Activated CD4-positive, alpha-beta T cell treated with anti-CD3 and anti-CD28 coated beads for 36 hours (primary cell): Measurements from ENCODE around the gene NIM1K. TPM values are rescaled to one million over a fixed set of nuclear protein-coding genes. Genes with fewer than 3 reads are reported as not detected.

Experiments
- ATAC-seq: fragments of 200-7000 bp; cut with Tn5 transposase; one replicate; pipeline ENCODE4 v1.10.0; 2021; ENCODE audit warnings: mild to moderate bottlenecking, moderate library complexity
- CTCF ChIA-PET: fragments of 350-600 bp; sonication (Branson Sonifier 250); formaldehyde crosslinking; loops from one replicate; lab custom pipeline; 2021; ENCODE audit warnings: antibody characterized with exemption; lab: Charles Lee
- POLR2A ChIA-PET: fragments of 350-600 bp; sonication (Branson Sonifier 250); formaldehyde crosslinking; loops from one replicate; lab custom pipeline; 2021; ENCODE audit warnings: antibody characterized with exemption, inconsistent platforms; lab: Charles Lee
- DNase-seq: peaks from one replicate; pipeline ENCODE4 v3.0.0-alpha.2; 2020
- H3K27ac Mint-ChIP-seq: one replicate; pipeline ENCODE4 v1.8.0; 2021; ENCODE audit warnings: mixed read lengths
- H3K27me3 Mint-ChIP-seq: one replicate; pipeline ENCODE4 v1.8.0; 2021; ENCODE audit warnings: mixed read lengths
- H3K36me3 Mint-ChIP-seq: one replicate; pipeline ENCODE4 v1.8.0; 2021; ENCODE audit warnings: low read depth, mixed read lengths
- H3K4me1 Mint-ChIP-seq: one replicate; pipeline ENCODE4 v1.8.0; 2021; ENCODE audit warnings: mixed read lengths
- H3K4me3 Mint-ChIP-seq: one replicate; pipeline ENCODE4 v1.8.0; 2021; ENCODE audit warnings: mild to moderate bottlenecking, moderate library complexity, mixed read lengths
- H3K9me3 Mint-ChIP-seq: one replicate; pipeline ENCODE4 v1.8.0; 2021; ENCODE audit warnings: low read depth, mixed read lengths
- intact Hi-C, 2 experiments: fragments of 100-400 bp; cut with DNase I in 1 of 2; cut with micrococcal nuclease in 1 of 2; formaldehyde crosslinking; loops; one replicate each; pipeline versions ENCODE4 v1.14.2 to v1.15.1; 2022 to 2024; cut with DNase I, micrococcal nuclease
- total RNA-seq, 2 experiments: library from RNA; stranded (reverse); gene quantifications; one replicate each; pipeline ENCODE4 v1.2.3, GENCODE V29; 2021

The NIM1K gene
- total RNA-seq, 2 experiments from 2014 or later, result 2.1 to 2.3 TPM

DNA sequence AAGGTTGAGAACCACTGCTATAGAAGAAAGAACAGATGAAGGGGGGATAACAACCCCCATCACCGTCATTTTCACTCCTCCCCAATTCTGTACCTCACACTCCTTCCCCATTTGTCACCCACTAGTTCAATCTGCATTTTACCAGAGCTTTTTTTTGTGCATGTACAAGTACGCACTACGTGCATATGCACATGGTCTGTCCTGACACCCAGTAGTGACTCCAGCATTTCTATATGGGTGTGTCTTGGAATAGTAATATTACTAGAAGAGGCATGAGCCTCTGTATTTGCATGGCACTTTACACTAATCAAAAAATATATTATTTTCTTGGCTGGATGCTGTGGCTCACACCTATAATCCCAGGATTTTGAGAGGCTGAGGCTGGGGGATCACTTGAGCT, 38.7 kb downstream of the NIM1K start:
- Mint-ChIP-seq H3K4me1 (peaks cover 4% of the 10 kb centered on the region), H3K27me3 (no peaks in the 10 kb centered on the region), H3K4me3 (no peak overlapping the region), H3K27ac (no peak overlapping the region), H3K36me3 (no peaks in the 10 kb centered on the region), H3K9me3 (no peaks in the 10 kb centered on the region)
- ATAC-seq, result no peak
- no peak for DNase-seq
- ChIA-PET CTCF (no interaction called here), POLR2A (no interaction called here)
- intact Hi-C loops, result no loop called here

DNA sequence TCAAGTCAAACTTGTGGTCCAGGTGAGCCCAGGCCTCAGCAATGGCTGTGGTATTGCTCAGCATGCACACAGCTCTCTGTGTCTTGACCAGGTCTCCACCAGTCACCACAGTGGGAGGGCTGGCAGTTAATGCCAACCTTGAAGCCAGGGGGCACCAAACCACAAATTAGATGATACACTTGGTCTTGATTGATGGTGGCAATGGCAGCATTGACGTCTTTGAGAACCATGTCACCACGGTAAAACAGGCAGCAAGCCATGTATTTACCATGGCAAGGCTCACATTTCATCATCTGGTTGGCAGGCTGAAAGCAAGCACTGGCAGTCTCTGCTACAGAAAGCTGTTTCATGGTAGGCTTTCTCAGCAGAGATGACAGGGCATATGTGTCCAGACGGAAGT, 40.0 kb downstream of the NIM1K start:
- CTCF ChIA-PET, result interaction anchor here (0.6 to 2.1 kb wide), 4 partner anchors 16 to 377 kb away, joined by 3 to 11 read pairs (median 3); no protein-coding TSS in a partner anchor
- no peaks in the 10 kb centered on the region for H3K36me3 Mint-ChIP-seq
- ATAC-seq (peak; percentile 53), DNase-seq (peak; percentile 49)
- no peak overlapping the region for H3K27ac Mint-ChIP-seq
- intact Hi-C loops, result loop anchor here in 1 of 2 experiments (1.0 kb wide), 1 partner anchor 157 kb away; no protein-coding TSS in a partner anchor
- H3K4me1 Mint-ChIP-seq, result peaks cover 4% of the 10 kb centered on the region
- POLR2A ChIA-PET, result no interaction called here
- H3K9me3 Mint-ChIP-seq, result no peaks in the 10 kb centered on the region
- H3K27me3 Mint-ChIP-seq, result no peaks in the 10 kb centered on the region
- H3K4me3 Mint-ChIP-seq, result no peak overlapping the region

DNA sequence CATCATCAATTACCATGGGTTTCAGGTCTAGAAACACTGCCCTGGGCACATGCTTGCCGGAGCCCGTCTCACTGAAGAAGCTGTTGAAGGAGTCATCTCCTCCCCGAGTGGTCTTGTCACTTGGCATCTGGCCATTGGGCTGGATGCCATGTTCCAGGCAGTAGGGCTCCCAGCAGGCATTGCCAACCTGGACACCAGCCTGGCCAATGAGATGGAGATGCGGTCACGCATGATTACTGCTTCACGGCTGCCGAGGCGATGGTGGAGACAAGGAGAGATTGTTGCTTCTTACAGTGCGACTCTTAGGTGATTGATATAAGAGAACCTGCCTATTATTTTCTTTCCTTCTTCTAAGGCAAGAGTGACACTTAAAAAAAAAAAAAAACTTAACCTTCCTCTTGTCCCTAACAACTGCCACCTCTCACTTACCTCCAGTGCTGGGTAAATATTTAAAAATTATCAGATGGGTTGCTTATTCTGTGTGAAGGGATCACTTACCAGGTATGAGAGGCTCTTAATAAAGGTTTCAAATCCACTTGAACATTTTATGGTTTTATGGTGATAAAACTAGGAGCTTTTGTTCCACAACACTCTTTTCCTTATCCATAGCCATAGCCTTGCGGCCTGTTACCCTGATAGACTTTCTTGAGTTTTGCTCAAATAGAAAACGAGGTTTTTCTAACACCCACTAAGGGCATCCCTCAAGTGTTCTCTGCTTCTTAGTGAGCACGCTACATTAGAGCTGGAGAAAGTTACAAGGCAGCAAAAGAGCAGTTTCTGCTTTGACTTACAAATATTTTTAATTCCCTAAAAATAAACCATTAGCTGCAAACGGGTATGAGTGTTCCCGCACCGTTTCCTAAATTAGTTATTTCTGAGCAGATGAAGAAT, 41.2 kb downstream of the NIM1K start:
- Mint-ChIP-seq H3K27ac (no peak overlapping the region), H3K36me3 (no peaks in the 10 kb centered on the region), H3K4me3 (no peak overlapping the region), H3K4me1 (peaks cover 4% of the 10 kb centered on the region), H3K9me3 (no peaks in the 10 kb centered on the region), H3K27me3 (no peaks in the 10 kb centered on the region)
- intact Hi-C loops, result loop anchor here in 1 of 2 experiments (1.0 kb wide), 1 partner anchor 156 kb away; no protein-coding TSS in a partner anchor
- ATAC-seq (no peak), DNase-seq (no peak)
- ChIA-PET CTCF (interaction anchor here (0.7 to 2.1 kb wide), 3 partner anchors 16 to 156 kb away, joined by 3 to 11 read pairs (median 3); no protein-coding TSS in a partner anchor), POLR2A (interaction anchor here (0.6 kb wide), 2 partner anchors 10 to 1329 kb away, joined by 3 to 4 read pairs; partner anchors contain the start of gene RIMOC1)

DNA sequence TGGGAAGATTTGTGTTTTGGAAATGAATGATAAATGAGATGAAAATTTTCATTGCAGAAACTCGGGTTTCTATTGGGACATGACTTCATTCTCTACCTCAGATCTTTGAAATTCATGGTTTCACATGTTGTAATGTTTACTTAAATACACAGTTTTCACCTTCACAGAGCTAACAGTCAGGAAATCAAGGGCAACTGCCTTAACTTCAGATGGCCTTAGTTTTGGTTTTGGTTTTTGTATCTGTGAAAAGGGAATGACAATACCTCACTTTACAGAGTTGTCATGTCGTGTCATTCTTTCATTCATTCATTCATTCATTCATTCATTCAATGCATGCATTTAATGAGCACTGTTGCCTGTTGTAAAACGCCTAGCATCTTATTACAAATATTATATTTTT, 41.9 kb downstream of the NIM1K start:
- H3K36me3 Mint-ChIP-seq, result no peaks in the 10 kb centered on the region
- no peak overlapping the region for H3K4me3 Mint-ChIP-seq
- intact Hi-C loops, result no loop called here
- H3K27ac Mint-ChIP-seq, result no peak overlapping the region
- DNase-seq, result no peak
- ChIA-PET POLR2A (interaction anchor here (0.7 kb wide), 1 partner anchor 310 kb away, joined by 4 read pairs; no protein-coding TSS in a partner anchor), CTCF (interaction anchor here (1.3 to 1.7 kb wide), 2 partner anchors 16 to 156 kb away, joined by 3 to 5 read pairs; no protein-coding TSS in a partner anchor)
- peak; percentile 74 for ATAC-seq
- peaks cover 4% of the 10 kb centered on the region for H3K4me1 Mint-ChIP-seq
- H3K9me3 Mint-ChIP-seq, result no peaks in the 10 kb centered on the region
- peaks cover 2% of the 10 kb centered on the region for H3K27me3 Mint-ChIP-seq

DNA sequence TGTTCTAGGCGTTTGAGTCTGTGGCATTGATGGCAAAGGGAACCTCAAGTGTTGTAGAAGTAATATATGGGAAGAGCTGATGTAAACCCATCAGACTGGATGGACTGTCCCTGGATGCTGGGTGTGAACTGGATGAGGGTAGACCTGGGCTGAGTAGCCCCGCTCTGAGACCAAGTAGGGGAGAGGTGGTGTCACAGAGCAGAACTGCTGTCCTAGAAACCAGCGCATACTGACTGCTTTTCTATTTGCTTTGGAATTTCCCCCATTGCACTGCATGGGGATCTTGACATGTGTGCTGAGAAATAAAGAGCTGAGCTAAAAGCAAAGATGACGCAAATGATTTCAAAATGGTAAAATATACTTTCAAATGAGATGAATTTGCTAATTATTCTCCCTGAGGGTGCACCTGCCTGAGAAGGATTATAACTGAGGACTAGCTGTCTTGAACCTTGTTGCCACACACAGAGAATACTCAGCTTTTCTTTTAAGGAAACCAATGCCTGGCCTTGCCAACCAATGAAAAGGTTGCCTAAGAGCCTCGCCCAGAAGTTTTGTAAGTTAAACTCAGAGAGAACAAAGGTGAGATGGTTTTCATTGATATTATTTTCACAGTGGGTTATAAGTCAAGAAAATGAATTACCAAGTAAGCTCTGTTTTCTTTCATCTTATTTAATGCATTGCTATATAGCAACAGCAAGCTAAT, 44.8 kb downstream of the NIM1K start:
- Mint-ChIP-seq H3K4me1 (peaks cover 4% of the 10 kb centered on the region), H3K27ac (no peak overlapping the region), H3K4me3 (no peak overlapping the region), H3K9me3 (no peaks in the 10 kb centered on the region), H3K36me3 (no peaks in the 10 kb centered on the region), H3K27me3 (peaks cover 6% of the 10 kb centered on the region)
- ATAC-seq, result no peak
- DNase-seq, result no peak
- CTCF ChIA-PET, result interaction anchor here (0.6 to 0.9 kb wide), 4 partner anchors 12 to 160 kb away, joined by 3 to 7 read pairs (median 4); no protein-coding TSS in a partner anchor
- intact Hi-C loops, result no loop called here
- POLR2A ChIA-PET, result no interaction called here

DNA sequence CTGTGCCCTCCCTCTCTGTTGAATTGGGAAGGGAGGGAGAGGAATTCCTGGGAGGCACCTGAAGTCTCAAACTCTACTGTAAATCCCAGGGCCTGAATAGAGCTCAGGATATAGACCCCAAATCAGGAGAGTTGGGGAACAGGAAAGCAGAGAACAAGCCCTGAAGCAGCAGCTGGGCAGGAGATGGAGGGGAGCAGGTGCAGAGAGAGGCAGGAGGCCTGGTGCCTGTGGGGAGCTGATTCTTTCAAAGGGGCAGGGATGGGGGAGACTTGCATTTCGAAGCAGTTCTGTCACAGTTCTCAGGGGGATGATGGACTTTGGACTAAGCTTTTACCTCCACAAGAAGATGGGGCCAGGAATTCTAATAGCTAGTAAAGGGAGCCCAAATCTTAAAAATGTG, 50.2 kb downstream of the NIM1K start:
- peaks cover 14% of the 10 kb centered on the region for H3K27me3 Mint-ChIP-seq
- no peak overlapping the region for H3K4me3 Mint-ChIP-seq
- H3K27ac Mint-ChIP-seq, result no peak overlapping the region
- peaks cover 2% of the 10 kb centered on the region for H3K4me1 Mint-ChIP-seq
- ChIA-PET CTCF (interaction anchor here (0.6 kb wide), 1 partner anchor 45 kb away, joined by 3 read pairs; no protein-coding TSS in a partner anchor), POLR2A (no interaction called here)
- H3K9me3 Mint-ChIP-seq, result no peaks in the 10 kb centered on the region
- H3K36me3 Mint-ChIP-seq, result no peaks in the 10 kb centered on the region
- DNase-seq (no peak), ATAC-seq (no peak)
- intact Hi-C loops, result no loop called here

DNA sequence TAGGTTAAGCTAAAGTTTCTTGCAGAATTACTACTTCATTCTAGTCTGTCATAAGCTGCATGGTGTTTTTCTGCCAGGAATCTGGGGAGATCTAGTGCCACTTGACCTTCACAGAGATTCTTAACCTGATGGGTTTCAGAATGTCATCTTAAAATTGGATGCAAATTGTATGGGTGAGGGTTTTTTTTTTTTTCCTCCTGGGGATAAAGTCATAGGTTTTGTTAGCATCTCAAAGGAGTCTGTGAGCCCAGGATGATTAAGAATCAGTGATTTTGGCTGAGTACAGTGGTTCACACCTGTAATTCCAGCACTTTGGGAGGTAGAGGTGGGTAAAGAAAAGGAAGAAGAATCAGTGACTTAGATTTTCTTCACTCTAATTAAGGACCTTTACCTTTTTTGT, 51.2 kb downstream of the NIM1K start:
- CTCF ChIA-PET, result no interaction called here
- POLR2A ChIA-PET, result no interaction called here
- ATAC-seq, result no peak
- Mint-ChIP-seq H3K4me3 (no peak overlapping the region), H3K27ac (no peak overlapping the region), H3K36me3 (no peaks in the 10 kb centered on the region), H3K27me3 (peaks cover 13% of the 10 kb centered on the region), H3K4me1 (peaks cover 2% of the 10 kb centered on the region), H3K9me3 (no peaks in the 10 kb centered on the region)
- intact Hi-C loops, result no loop called here
- DNase-seq, result no peak

DNA sequence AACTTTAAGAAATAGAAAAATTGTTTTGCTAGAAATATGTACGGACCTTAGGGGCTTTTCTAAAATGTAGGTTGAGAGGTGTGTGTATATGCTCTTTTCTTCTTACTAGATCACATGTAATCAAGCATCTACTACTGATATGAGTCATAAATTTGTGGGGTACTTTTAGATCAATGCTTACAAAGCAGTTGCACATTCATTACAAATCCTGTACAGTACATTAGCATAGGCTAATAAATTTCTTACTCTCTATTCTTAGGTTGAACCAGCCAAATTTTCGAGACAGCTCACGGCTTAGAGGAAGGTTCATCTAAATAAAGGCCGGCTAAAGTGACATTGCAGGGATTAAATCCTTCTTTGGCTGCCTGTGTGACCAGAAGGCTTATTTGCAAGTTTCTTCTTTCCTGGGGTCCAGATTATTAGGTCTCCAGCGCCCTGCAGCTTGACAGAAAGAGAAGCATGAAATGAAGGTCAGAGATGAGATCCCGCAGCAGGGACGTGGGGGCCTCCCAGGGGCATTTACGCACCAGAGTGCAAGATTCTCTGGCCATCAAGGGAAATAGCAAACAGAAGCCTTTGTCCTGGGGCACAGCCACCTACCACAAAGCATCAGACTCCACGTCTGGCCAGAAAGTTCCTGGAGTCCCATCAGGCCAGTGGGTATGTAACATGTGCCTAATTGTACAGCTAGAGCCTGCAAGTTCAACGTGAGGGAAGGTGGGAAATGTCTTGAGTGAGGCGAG, 53.0 kb downstream of the NIM1K start:
- intact Hi-C loops, result no loop called here
- H3K4me1 Mint-ChIP-seq, result peaks cover 2% of the 10 kb centered on the region
- ATAC-seq (peak; percentile 74), DNase-seq (no peak)
- ChIA-PET CTCF (interaction anchor here (0.6 kb wide), 1 partner anchor 1954 kb away, joined by 3 read pairs; no protein-coding TSS in a partner anchor), POLR2A (no interaction called here)
- H3K27me3 Mint-ChIP-seq, result peaks cover 11% of the 10 kb centered on the region
- H3K27ac Mint-ChIP-seq, result no peak overlapping the region
- no peaks in the 10 kb centered on the region for H3K9me3 Mint-ChIP-seq
- H3K4me3 Mint-ChIP-seq, result no peak overlapping the region
- no peaks in the 10 kb centered on the region for H3K36me3 Mint-ChIP-seq

DNA sequence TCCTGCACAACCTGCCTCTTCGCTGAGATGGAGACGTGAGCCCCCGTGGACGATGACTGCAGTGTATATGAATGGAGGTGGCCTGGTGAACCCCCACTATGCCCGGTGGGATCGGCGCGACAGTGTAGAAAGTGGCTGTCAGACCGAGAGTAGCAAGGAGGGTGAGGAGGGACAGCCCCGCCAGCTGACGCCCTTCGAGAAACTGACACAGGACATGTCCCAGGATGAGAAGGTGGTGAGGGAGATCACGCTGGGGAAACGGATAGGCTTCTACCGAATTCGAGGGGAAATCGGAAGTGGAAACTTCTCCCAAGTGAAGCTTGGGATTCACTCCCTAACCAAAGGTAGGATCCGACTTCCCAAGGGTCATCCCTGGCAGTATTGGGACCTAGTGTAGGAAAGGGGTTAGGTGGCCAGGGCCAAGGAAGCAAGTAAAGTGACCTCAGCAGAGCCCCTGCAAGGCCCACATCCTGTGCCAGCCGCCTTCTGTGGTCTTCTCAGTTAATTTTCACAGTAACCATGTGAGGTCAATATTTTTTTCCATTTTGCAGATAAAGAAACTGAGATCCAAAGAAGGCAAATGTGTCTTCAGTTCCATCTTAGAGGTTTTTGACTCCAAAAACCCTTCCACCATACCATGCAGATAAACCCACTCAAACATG, 53.8 kb downstream of the NIM1K start:
- no peak overlapping the region for H3K27ac Mint-ChIP-seq
- ChIA-PET CTCF (interaction anchor here (0.6 to 0.7 kb wide), 2 partner anchors 140 to 1955 kb away, joined by 3 to 6 read pairs; no protein-coding TSS in a partner anchor), POLR2A (no interaction called here)
- no peaks in the 10 kb centered on the region for H3K9me3 Mint-ChIP-seq
- no peak overlapping the region for H3K4me3 Mint-ChIP-seq
- ATAC-seq, result peak; percentile 33
- peaks cover 9% of the 10 kb centered on the region for H3K27me3 Mint-ChIP-seq
- DNase-seq, result peak; percentile 26
- H3K36me3 Mint-ChIP-seq, result no peaks in the 10 kb centered on the region
- intact Hi-C loops, result no loop called here
- H3K4me1 Mint-ChIP-seq, result peaks cover 2% of the 10 kb centered on the region

DNA sequence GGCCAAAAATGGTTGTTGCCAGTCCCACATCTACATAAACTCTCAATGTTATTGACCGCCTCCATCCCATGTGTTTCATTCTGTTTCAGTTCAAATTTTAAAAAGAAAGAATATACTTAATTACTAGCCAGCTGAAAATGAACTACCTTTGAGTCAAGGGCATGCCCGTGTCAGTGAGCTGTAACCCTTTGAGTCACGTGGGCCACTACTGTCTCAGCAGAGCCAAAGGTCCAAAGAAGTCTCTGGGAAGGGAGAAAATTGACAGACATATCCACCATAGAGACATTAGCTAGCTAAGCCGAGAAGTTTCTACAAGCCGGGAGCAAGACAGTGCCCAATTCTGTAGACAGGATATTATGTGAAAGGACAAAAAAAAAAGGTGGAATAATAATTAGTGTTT, 59.7 kb downstream of the NIM1K start:
- H3K4me1 Mint-ChIP-seq, result no peaks in the 10 kb centered on the region

More for the DNA sequence above, 59.7 kb downstream of the NIM1K start:
- Mint-ChIP-seq H3K27me3 (peaks cover 14% of the 10 kb centered on the region), H3K36me3 (no peaks in the 10 kb centered on the region), H3K4me3 (no peak overlapping the region), H3K9me3 (no peaks in the 10 kb centered on the region), H3K27ac (no peak overlapping the region)
- ChIA-PET POLR2A (no interaction called here), CTCF (no interaction called here)
- DNase-seq (no peak), ATAC-seq (no peak)
- intact Hi-C loops, result no loop called here
